GM12878 (cell line): ENCODE results near the gene SRSF9.

ENCODE experiments used
- E2F4 ChIP-seq: IDR thresholded peaks from 2 replicates; pipeline ENCODE4 v1.6.1; 2012; ENCODE audit warnings: low read depth, low read length, improper control_type of control experiment
- EZH2 ChIP-seq: IDR thresholded peaks from 2 replicates; pipeline ENCODE4 v1.6.1; 2012; ENCODE audit warnings: low read depth, mild to moderate bottlenecking, control low read depth, inconsistent platforms, low read length, borderline replicate concordance; ENCODE audit not compliant: control insufficient read depth
- FOXK2 ChIP-seq: fragments of 450-650 bp; IDR thresholded peaks from 2 replicates; pipeline ENCODE4 v1.6.1; 2017; ENCODE audit warnings: mild to moderate bottlenecking, moderate library complexity
- KDM1A ChIP-seq: fragments of 200-600 bp; sonication (generic); IDR thresholded peaks from 2 replicates; pipeline ENCODE4 v1.6.1; 2016; ENCODE audit warnings: borderline replicate concordance
- REST ChIP-seq: IDR thresholded peaks from 2 replicates; pipeline ENCODE4 v1.6.1; 2012; ENCODE audit warnings: mild to moderate bottlenecking, low read depth, low read length
- ZZZ3 ChIP-seq: IDR thresholded peaks from 2 replicates; pipeline ENCODE4 v1.6.1; 2011; ENCODE audit warnings: low read depth; ENCODE audit not compliant: control insufficient read depth, insufficient read length

GRCh38 chr12:120463712-120464111, 5.8 kb downstream of the SRSF9 start:
- TF ChIP-seq ZZZ3 (no peak), EZH2 (no peak), FOXK2 (no peak), E2F4 (no peak), REST (no peak), KDM1A (no peak)
